Choroid plexus epithelial cell (primary cell): ENCODE results near the gene TNFRSF21.

Experiments
- DNase-seq: peaks from one replicate; pipeline ENCODE4 v3.0.0-alpha.2; 2010; ENCODE audit warnings: low read depth
- H3K4me3 ChIP-seq: 2 replicates; pipeline ENCODE4 v1.5.1; 2011; ENCODE audit warnings: low read depth, mild to moderate bottlenecking, control low read depth, low read length, moderate library complexity
- TF ChIP-seq, protein P1 (sequence below): conservative IDR thresholded peaks from 2 replicates; pipeline ENCODE4 v1.5.1; 2011; ENCODE audit warnings: low read depth, mild to moderate bottlenecking, control low read depth, inconsistent platforms, low read length, moderate library complexity

TNFRSF21 gene

DNA sequence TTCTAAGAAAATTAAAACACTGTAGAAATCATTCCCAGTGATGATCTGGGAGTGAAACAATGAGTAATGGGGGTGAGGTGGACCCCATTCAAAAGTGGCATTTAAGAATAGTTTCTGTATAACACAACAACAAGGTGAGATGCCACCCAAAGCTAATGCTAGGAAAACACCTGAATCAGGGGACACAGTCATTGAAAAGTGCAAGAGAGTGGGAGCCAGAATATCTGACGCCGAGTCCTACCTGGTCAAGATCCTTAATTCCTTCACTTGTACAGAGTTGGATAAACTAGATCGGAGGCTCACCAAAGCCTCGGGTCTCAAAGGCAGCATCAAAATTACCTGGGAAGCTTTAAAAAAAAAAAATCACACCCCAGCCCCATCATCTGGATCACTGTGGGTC is 17.7 kb downstream of the TNFRSF21 start:
- DNase-seq = no peak
- H3K4me3 ChIP-seq = no peak overlapping the region

DNA sequence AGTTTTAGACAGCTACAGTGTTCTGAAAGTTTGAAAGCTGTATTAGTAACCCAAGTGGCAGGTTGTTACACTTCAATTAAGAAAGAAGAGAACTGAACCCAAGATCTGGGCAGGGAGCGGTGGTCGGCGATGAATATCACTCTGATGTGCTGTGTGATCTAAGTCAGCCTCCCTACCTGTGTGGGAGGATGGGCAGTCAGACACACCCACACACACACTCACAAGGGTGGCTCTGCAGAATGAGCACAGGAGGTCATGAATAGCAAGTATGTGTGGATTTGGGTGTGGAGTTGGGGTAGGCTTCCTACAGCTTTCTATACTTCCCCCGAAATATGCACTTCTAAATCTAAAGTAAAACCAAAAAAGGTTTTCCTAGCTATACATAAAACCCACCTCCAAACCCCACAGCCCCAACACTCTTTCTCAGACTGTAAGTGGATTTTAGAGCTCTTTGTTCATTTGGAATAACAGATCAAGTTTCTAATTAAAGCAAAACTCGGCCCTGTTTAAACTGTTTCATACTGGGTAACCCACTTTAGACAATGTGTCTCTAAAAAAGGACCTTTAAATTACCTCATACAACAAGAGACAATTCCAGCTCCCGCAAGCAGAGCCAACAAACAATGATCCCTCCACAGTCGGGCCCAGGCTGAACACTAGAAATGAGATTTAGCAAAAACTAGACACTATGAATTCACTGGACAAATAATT is 19.4 kb downstream of the TNFRSF21 start:
- no peak overlapping the region for H3K4me3 ChIP-seq
- DNase-seq = no peak
- TF ChIP-seq, protein P1, sequence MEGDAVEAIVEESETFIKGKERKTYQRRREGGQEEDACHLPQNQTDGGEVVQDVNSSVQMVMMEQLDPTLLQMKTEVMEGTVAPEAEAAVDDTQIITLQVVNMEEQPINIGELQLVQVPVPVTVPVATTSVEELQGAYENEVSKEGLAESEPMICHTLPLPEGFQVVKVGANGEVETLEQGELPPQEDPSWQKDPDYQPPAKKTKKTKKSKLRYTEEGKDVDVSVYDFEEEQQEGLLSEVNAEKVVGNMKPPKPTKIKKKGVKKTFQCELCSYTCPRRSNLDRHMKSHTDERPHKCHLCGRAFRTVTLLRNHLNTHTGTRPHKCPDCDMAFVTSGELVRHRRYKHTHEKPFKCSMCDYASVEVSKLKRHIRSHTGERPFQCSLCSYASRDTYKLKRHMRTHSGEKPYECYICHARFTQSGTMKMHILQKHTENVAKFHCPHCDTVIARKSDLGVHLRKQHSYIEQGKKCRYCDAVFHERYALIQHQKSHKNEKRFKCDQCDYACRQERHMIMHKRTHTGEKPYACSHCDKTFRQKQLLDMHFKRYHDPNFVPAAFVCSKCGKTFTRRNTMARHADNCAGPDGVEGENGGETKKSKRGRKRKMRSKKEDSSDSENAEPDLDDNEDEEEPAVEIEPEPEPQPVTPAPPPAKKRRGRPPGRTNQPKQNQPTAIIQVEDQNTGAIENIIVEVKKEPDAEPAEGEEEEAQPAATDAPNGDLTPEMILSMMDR = no peak

More for the DNA sequence above, 17.7 kb downstream of the TNFRSF21 start:
- TF ChIP-seq, protein P1 = no peak

DNA sequence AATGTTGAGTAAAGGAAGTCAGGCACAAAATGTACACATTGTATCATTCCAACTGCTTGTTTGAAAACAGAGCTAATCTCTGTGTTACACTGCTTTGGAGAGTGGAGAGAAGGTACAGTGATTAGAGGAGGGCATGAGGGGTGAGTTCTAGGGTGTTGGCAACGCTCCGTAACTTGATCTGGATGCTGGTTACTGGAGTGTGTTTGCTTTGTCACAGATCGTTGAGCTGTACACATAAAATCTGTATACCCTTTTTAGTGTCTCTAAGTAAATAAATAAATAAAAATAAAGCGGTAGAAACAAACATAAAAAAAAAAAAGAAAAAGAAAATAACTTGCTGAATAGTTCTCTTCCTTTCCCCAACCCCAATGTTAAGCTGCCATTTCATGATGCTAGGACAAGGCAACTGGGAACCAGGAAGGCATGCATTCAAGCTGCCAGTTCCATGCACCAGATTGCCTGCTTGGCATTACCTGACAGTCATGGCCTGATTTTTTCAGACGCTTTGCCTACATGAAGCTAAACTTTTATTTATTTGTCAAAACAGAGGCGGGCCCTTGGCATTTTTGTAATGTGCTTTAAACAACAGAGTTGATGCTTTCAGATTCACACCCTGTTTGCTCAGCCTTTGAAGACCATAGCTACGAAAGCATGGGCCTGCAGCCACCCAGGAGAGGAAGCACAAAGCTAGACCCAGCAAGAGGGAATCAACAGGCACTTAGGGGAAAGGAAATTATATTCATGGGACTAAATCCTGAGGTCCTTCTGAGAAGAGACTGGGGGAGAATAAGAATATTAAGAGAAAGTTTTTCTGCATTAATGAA is 21.2 kb downstream of the TNFRSF21 start:
- DNase-seq = no peak
- H3K4me3 ChIP-seq = no peak overlapping the region
- TF ChIP-seq, protein P1 = no peak

DNA sequence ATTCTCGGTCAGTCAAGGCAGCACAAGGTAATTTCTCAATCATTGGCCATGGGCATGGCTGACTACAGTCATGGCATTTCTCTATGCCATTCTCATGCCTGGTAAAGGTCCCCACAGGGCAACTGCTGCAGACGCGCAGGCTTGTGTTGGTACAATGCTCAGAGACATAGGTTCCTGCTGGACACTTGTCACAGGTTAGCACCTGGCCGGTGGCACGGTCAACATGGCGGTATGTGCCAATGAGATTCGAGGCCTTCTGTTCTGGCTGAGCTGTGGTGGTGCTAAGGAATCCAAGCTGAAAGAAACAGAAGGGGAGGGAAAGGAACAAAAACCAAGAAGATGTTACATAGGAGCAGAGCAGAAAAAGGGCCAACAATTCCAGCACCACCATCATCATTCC is 23.4 kb downstream of the TNFRSF21 start:
- no peak for DNase-seq
- no peak overlapping the region for H3K4me3 ChIP-seq
- TF ChIP-seq, protein P1 = no peak

DNA sequence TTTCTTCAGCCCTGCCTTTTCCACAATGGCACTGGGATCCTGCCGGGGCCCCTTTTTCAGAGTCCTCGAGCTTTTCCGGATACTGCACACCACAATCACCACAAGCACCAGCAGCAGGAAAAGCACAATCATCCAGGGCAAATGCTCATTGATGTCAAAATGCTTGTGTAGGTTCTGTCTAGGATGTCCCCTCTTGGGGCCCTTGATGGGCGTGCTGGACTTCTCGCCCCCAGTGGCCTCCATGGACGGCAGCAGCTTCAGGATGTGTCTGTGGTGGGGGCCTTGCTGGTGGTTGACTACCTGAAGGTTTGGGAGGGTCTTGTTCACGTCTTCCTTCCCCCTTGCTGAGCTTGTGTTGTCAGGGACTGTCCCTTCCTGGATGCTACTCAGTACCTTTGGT is 25.7 kb downstream of the TNFRSF21 start:
- DNase-seq = no peak
- H3K4me3 ChIP-seq = no peak overlapping the region
- TF ChIP-seq, protein P1 = no peak

DNA sequence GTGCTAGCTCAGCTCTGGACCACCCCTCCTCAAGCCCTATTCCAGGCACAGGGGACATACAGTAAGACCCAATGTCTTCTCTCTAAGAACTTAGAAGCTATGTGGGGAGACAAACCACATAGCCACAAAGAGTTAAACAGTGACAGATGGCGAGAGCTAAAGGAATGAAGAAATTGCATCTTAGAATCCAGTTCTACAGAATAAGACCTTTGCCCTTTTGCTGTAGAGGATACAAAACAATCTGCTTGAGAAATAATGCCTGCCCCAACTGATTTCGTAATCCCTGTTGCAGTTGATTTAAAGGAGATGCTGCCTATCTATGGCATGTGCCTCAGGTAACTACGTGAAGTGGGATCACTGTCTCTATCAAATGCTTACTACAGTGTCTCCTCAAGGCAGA is 31.2 kb downstream of the TNFRSF21 start:
- no peak overlapping the region for H3K4me3 ChIP-seq
- peak; percentile 91 for DNase-seq
- TF ChIP-seq, protein P1 = no peak
